NT2/D1 (cell line): ENCODE results near the gene CDK14.
"Not testable (repeated sequence)": the region's sequence is repeated elsewhere in the genome, so short reads cannot be mapped to it uniquely, and the experiment has no call there.

Source experiments
- SUZ12 ChIP-seq: IDR thresholded peaks from 2 replicates; pipeline ENCODE4 v1.6.1; 2011; ENCODE audit not compliant: insufficient read length, insufficient read depth; ENCODE audit errors: extremely low read depth
- YY1 ChIP-seq: IDR thresholded peaks from 2 replicates; pipeline ENCODE4 v1.6.1; 2011; ENCODE audit not compliant: insufficient read length, insufficient read depth
- ZNF274 ChIP-seq: IDR thresholded peaks from 2 replicates; pipeline ENCODE4 v1.6.1; 2011; ENCODE audit warnings: mild to moderate bottlenecking, low read depth, low read length

DNA sequence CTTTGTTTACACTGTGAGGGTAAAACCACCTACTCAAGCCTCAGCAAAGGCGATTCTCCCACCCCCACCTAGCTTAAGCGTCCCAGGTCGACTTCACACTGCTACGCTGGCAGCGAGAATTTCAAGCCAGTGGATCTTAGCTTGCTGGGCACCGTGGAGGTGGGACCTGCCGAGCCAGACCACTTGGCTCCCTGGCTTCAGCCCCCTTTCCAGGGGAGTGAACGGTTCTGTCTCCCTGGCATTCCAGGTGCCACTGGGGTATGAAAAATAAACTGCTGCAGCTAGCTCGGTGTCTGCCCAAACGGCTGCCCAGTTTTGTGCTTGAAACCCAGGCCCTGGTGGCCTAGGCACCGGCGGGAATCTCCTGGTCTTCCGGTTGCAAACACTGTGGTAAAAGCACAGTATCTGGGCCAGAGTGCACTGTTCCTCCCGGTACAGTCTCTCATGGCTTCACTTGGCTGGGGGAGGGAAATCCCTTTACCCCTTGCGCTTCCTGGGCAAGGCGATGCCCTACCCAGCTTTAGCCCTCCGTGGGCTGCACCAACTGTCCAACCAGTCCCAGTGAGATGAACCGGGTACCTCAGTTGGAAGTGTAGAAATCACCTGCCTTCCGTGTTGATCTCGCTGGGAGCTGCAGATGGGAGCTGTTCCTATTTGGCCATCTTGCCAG lies 139.6 kb downstream of the CDK14 start:
- not testable (repeated sequence) for TF ChIP-seq ZNF274, YY1, SUZ12
